ENCODE measurements around the gene TGFB1.
"Not testable (repeated sequence)": the region's sequence is repeated elsewhere in the genome, so short reads cannot be mapped to it uniquely, and the experiment has no call there.

The TGFB1 gene

DNA sequence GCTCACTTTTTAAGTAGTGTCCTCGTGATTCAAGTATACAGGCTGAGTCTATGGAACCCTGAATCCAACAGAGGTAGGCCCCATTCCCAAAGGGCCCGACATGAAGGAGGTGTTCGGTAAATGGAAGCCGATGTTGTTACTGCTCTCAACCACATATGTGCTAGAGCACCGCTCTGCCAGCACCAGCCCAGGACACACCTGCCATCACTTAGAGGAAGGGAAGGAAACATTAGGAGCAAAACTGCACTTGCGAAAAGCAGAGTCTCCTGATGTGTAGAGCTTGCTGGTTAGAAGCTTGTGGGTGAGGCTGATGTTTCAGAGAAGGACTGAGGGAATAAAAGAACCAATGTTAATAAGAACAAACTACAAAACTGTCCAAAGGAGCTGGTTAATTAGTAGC lies 53.2 kb downstream of the TGFB1 start:
- DNase-seq (ENCODE audit: low spot score), result no peak

DNA sequence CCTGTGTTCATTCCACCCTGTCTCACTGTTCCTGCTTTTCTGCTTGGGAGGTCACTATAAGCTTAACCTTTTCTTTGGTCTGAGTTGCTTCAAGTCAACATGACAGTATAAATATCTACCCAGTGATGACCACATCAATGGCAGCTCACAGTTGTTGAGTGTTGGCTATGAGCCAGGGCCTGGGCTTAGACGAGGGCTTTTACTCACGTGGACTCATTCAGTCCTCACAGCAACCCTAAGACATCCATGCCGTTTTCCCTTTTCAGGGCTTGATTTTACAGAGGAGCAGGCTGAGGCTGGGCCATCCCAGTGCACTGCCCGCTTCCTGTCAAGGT lies 54.0 kb downstream of the TGFB1 start:
- no peak for DNase-seq (ENCODE audit: low spot score)

DNA sequence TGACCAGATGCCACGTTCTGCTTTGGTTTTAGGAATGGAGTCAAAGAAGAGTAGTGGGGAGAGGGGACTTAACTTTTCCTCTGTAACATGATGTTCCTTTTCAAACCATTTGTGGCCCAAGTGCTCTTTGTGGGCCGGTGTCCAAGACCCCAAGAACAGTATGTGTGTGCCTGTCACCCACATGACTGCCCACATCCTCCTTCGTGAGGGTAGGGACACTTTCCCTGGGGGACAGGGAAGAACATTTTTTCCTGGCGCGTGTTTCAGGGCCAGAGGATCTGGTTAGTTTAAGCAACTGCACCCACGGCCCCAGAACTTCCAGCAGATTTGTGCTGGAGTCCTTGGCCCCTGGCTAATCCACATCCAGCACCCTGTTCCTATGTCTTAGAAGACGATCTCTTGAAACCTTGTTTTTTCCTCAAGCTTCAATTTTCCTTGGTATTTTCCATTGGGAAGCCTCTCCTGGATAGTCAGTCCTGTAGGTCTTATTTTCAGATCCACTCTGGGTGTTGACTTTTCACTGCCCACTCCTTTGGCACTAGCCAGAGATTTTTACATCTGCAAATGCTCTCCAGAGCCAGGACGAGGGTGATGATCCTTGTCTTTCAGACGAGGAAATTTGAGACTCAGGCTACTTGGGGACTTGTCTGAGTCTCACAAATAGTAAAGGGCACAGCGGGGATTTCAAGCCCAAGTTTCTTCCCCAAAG lies 54.5 kb downstream of the TGFB1 start:
- DNase-seq (ENCODE audit: low spot score), result no peak

GRCh38 chr19:41298348-41298964 lies 55.3 kb downstream of the TGFB1 start:
- DNase-seq (ENCODE audit: low spot score), result peak; percentile 88

GRCh38 chr19:41297628-41298347 lies 55.9 kb downstream of the TGFB1 start:
- DNase-seq (ENCODE audit: low spot score), result no peak

DNA sequence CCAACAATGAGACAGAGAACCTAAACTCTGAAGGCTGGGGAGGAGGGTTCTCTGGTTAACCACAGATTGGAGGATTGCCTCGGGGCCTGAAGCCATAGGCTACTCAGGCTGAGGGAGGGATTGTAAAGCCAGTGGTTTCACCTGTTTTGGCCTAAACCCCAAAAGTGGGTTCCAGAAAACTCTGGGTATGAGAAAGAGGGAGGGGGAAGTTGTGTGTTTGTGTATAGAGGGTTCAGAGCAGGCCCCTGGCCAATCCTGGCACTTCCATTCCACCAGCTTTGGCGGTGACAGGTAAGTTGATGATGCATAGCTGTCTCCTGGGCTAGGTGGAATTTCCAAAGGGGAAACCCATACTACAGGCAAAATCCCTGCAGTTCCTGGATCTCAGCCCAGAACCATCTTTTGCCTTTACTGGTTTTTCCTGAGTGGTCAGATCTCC lies 57.3 kb downstream of the TGFB1 start:
- no peak for DNase-seq (ENCODE audit: low spot score)

GRCh38 chr19:41295499-41295898 lies 58.2 kb downstream of the TGFB1 start:
- DNase-seq (ENCODE audit: low spot score), result no peak

GRCh38 chr19:41294393-41294792 lies 59.3 kb downstream of the TGFB1 start:
- DNase-seq (ENCODE audit: low spot score), result no peak

DNA sequence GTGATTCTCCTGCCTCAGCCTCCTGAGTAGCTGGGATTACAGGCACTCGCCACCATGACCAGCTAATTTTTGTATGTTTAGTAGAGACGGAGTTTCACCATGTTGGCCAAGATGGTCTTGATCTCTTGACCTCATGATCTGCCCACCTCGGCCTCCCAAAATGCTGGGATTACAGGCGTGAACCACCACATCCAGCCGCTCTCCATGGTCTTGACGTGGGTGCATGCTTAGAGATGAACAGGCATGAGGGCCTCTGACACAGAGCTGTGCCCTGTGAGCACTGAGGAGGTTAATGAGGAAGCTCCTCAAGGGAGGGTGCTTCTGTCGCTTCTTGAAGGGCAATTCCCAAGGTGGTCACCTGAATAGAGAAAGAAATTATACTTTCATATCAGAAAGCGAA lies 63.9 kb downstream of the TGFB1 start:
- DNase-seq (ENCODE audit: low spot score), result not testable (repeated sequence)

DNA sequence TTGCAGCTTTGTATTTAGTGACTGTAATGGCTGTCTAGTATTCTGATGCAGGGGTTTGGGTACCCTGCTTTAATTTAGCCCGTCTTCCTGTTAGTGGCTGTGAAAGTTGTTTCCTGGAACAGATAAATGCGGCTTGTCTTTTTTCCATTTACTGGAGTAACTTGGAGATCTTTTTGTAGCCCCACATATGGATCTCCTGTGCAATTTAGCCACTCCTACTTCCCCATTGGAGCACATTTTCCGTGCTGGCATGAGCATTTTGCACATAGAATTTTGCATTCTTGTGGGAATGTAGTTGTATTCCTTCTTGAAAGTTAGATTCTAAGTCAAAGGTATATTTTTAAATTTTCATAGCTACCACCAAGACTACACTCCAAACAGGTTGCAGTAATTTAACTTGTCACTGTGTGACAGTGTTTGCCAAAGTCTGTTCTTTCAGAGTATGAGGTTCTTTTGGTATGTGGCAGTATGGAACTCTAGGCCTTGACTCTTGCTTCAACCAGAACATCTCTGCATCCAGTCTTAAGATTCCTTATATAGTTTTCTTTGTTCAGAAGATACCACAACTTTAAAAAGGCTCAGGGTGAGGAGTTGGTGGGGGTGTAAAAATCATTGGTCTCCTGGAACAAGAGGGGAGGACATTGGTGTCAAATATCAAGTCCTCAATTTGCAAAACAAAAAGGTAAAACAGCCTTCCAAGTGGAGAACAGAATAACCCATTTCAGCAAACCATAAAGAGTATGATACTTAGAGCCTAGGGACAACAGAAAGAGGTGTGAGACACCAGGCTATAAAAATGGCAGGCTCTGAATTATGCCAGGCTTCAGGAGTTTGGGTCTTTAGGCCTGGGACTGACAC lies 64.8 kb downstream of the TGFB1 start:
- DNase-seq (ENCODE audit: low spot score), result no peak

All from left forelimb (tissue), 1 donor.